Epidermal melanocyte (primary cell): ENCODE measurements around the gene XPNPEP1.
"Not testable (repeated sequence)": the region's sequence is repeated elsewhere in the genome, so short reads cannot be mapped to it uniquely, and the experiment has no call there.

Source experiments
- DNase-seq: peaks from one replicate; pipeline ENCODE4 v3.0.0; 2011; ENCODE audit warnings: low spot score; ENCODE audit not compliant: insufficient read length

Gene XPNPEP1

GRCh38 chr10:109924967-109925620 is 1.8 kb upstream of the XPNPEP1 start:
- DNase-seq: no peak

GRCh38 chr10:109924087-109924486 is 776 bp upstream of the XPNPEP1 start:
- no peak for DNase-seq

- no peak for DNase-seq
Observed at GRCh38 chr10:109922358-109922975, 844 bp downstream of the XPNPEP1 start.

GRCh38 chr10:109920016-109920415 is 3.3 kb downstream of the XPNPEP1 start:
- DNase-seq: no peak

GRCh38 chr10:109919220-109919619 is 4.1 kb downstream of the XPNPEP1 start:
- no peak for DNase-seq

- not testable (repeated sequence) for DNase-seq
Observed at GRCh38 chr10:109918707-109919106, 4.6 kb downstream of the XPNPEP1 start.

GRCh38 chr10:109915566-109915965 is 7.7 kb downstream of the XPNPEP1 start:
- DNase-seq: no peak

- DNase-seq: no peak
Observed at GRCh38 chr10:109914966-109915365, 8.3 kb downstream of the XPNPEP1 start.

GRCh38 chr10:109913306-109913892 is 9.9 kb downstream of the XPNPEP1 start:
- DNase-seq: no peak

GRCh38 chr10:109912335-109913281 is 10.7 kb downstream of the XPNPEP1 start:
- no peak for DNase-seq

- no peak for DNase-seq
Observed at GRCh38 chr10:109911903-109912302, 11.4 kb downstream of the XPNPEP1 start.

- DNase-seq: no peak
Observed at GRCh38 chr10:109906316-109906715, 17.0 kb downstream of the XPNPEP1 start.

- DNase-seq: no peak
Observed at GRCh38 chr10:109904397-109904796, 18.9 kb downstream of the XPNPEP1 start.

GRCh38 chr10:109902992-109903947 is 20.0 kb downstream of the XPNPEP1 start:
- no peak for DNase-seq

GRCh38 chr10:109899356-109900331 is 23.7 kb downstream of the XPNPEP1 start:
- no peak for DNase-seq

GRCh38 chr10:109898666-109899355 is 24.5 kb downstream of the XPNPEP1 start:
- DNase-seq: no peak

- no peak for DNase-seq
Observed at GRCh38 chr10:109898007-109898406, 25.3 kb downstream of the XPNPEP1 start.

- no peak for DNase-seq
Observed at GRCh38 chr10:109895848-109896247, 27.5 kb downstream of the XPNPEP1 start.
